Parathyroid adenoma (tissue), 2 donors: Measurements from ENCODE around the gene PTH2.

Source experiments
- H2AFZ ChIP-seq: fragments of 300-600 bp; sonication (generic); one replicate; pipeline ENCODE4 v1.7.0; 2017; ENCODE audit warnings: antibody characterized with exemption, mild to moderate bottlenecking
- H3K27ac ChIP-seq: fragments of 300-600 bp; sonication (generic); one replicate; pipeline ENCODE4 v1.7.0; 2017
- H3K27me3 ChIP-seq: fragments of 300-600 bp; sonication (generic); one replicate; pipeline ENCODE4 v1.7.0; 2017; ENCODE audit warnings: low read length; ENCODE audit not compliant: control insufficient read depth, insufficient read depth
- H3K36me3 ChIP-seq: fragments of 300-600 bp; sonication (generic); one replicate; pipeline ENCODE4 v1.7.0; 2017; ENCODE audit warnings: low read length; ENCODE audit not compliant: control insufficient read depth, insufficient read depth
- H3K4me1 ChIP-seq: fragments of 300-600 bp; sonication (generic); one replicate; pipeline ENCODE4 v1.7.0; 2017; ENCODE audit warnings: control low read depth
- H3K4me2 ChIP-seq: fragments of 300-600 bp; sonication (generic); one replicate; pipeline ENCODE4 v1.7.0; 2017; ENCODE audit warnings: low read length
- H3K4me3 ChIP-seq: fragments of 300-600 bp; sonication (generic); one replicate; pipeline ENCODE4 v1.7.0; 2017; ENCODE audit warnings: low read depth, low read length
- H3K79me2 ChIP-seq: fragments of 300-600 bp; sonication (generic); one replicate; pipeline ENCODE4 v1.7.0; 2017; ENCODE audit warnings: control low read depth
- H3K9ac ChIP-seq: fragments of 300-600 bp; sonication (generic); one replicate; pipeline ENCODE4 v1.7.0; 2017; ENCODE audit warnings: mild to moderate bottlenecking
- H3K9me3 ChIP-seq: fragments of 300-600 bp; sonication (generic); one replicate; pipeline ENCODE4 v1.7.0; 2017; ENCODE audit warnings: low read length; ENCODE audit not compliant: control insufficient read depth
- TF ChIP-seq, protein P1 (sequence below): fragments of 300-600 bp; sonication (generic); IDR thresholded peaks from one replicate; pipeline ENCODE4 v1.7.0; 2017; ENCODE audit warnings: antibody characterized with exemption, mild to moderate bottlenecking
- donor health status: primary hyperparathyroidism.

Gene PTH2

GRCh38 chr19:49411681-49412326 is 11.4 kb downstream of the PTH2 start:
- H3K27me3 ChIP-seq: no peaks in the 10 kb centered on the region

GRCh38 chr19:49409441-49410029 is 13.7 kb downstream of the PTH2 start:
- Histone ChIP-seq H3K4me3 (no peak overlapping the region), H3K4me2 (no peak overlapping the region)

More at GRCh38 chr19:49411681-49412326, 11.4 kb downstream of the PTH2 start:
- Histone ChIP-seq H3K79me2 (no peaks in the 10 kb centered on the region), H3K4me3 (no peak overlapping the region), H3K36me3 (no peaks in the 10 kb centered on the region), H3K27ac (no peak overlapping the region), H3K9me3 (no peaks in the 10 kb centered on the region), H2AFZ (peak overlapping the region; percentile 17), H3K9ac (no peak overlapping the region), H3K4me1 (no peaks in the 10 kb centered on the region), H3K4me2 (no peak overlapping the region)
- TF ChIP-seq, protein P1, sequence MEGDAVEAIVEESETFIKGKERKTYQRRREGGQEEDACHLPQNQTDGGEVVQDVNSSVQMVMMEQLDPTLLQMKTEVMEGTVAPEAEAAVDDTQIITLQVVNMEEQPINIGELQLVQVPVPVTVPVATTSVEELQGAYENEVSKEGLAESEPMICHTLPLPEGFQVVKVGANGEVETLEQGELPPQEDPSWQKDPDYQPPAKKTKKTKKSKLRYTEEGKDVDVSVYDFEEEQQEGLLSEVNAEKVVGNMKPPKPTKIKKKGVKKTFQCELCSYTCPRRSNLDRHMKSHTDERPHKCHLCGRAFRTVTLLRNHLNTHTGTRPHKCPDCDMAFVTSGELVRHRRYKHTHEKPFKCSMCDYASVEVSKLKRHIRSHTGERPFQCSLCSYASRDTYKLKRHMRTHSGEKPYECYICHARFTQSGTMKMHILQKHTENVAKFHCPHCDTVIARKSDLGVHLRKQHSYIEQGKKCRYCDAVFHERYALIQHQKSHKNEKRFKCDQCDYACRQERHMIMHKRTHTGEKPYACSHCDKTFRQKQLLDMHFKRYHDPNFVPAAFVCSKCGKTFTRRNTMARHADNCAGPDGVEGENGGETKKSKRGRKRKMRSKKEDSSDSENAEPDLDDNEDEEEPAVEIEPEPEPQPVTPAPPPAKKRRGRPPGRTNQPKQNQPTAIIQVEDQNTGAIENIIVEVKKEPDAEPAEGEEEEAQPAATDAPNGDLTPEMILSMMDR: no peak

GRCh38 chr19:49408816-49409440 is 14.3 kb downstream of the PTH2 start:
- peaks cover 2% of the 10 kb centered on the region for H3K4me1 ChIP-seq
- H3K9me3 ChIP-seq: no peaks in the 10 kb centered on the region
- H3K9ac ChIP-seq: no peak overlapping the region
- no peak overlapping the region for H3K4me3 ChIP-seq
- H3K27ac ChIP-seq: no peak overlapping the region
- H3K4me2 ChIP-seq: no peak overlapping the region
- TF ChIP-seq, protein P1: no peak
- H2AFZ ChIP-seq: no peak overlapping the region
- H3K27me3 ChIP-seq: no peaks in the 10 kb centered on the region
- no peaks in the 10 kb centered on the region for H3K79me2 ChIP-seq
- no peaks in the 10 kb centered on the region for H3K36me3 ChIP-seq

More at GRCh38 chr19:49409441-49410029, 13.7 kb downstream of the PTH2 start:
- Histone ChIP-seq H3K9me3 (no peaks in the 10 kb centered on the region), H3K9ac (no peak overlapping the region), H3K4me1 (no peaks in the 10 kb centered on the region), H3K36me3 (no peaks in the 10 kb centered on the region), H2AFZ (no peak overlapping the region), H3K79me2 (no peaks in the 10 kb centered on the region), H3K27ac (no peak overlapping the region), H3K27me3 (no peaks in the 10 kb centered on the region)
- TF ChIP-seq, protein P1: no peak

DNA sequence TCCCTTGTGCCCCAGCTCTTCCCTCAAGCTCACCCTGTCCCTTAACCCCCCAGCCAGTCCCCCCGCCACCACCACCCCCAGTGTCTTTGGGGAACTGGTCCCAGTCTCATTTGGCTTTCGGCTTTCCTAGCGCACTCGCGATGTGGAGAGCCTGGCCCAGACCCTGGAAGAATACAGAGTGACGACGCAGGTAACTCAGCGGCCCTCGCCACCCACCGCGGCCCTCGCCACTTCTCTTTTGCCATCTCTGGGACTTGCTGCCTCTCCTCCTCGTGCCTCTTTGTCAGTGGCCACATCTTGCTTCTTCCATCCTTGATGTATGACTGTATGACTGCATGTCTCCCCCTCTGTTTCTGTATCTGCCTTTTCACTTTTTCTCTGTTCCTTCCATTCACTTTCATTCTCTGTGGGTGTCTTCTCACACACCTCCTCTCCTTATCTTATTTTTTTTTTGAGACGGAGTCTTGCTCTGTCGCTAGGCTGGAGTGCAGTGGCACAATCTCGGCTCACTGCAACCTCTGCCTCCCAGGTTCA is 15.7 kb downstream of the PTH2 start:
- Histone ChIP-seq H3K4me2 (no peak overlapping the region), H3K27me3 (no peaks in the 10 kb centered on the region), H2AFZ (no peak overlapping the region), H3K9me3 (no peaks in the 10 kb centered on the region), H3K4me1 (peaks cover 10% of the 10 kb centered on the region), H3K27ac (no peak overlapping the region), H3K36me3 (no peaks in the 10 kb centered on the region), H3K9ac (no peak overlapping the region), H3K79me2 (no peaks in the 10 kb centered on the region), H3K4me3 (no peak overlapping the region)
- TF ChIP-seq, protein P1: no peak
